ENCODE measurements around the gene ZNF436. TPM values are rescaled to one million over a fixed set of nuclear protein-coding genes. Genes with fewer than 3 reads are reported as not detected.
A peak's percentile ranks its signal among the peaks of the same experiment; 100 is the strongest.

Gene ZNF436
- total and polyA plus RNA-seq, 5 donors from 2014 or later: 2.1 to 5.2 (median 3.2) TPM

DNA sequence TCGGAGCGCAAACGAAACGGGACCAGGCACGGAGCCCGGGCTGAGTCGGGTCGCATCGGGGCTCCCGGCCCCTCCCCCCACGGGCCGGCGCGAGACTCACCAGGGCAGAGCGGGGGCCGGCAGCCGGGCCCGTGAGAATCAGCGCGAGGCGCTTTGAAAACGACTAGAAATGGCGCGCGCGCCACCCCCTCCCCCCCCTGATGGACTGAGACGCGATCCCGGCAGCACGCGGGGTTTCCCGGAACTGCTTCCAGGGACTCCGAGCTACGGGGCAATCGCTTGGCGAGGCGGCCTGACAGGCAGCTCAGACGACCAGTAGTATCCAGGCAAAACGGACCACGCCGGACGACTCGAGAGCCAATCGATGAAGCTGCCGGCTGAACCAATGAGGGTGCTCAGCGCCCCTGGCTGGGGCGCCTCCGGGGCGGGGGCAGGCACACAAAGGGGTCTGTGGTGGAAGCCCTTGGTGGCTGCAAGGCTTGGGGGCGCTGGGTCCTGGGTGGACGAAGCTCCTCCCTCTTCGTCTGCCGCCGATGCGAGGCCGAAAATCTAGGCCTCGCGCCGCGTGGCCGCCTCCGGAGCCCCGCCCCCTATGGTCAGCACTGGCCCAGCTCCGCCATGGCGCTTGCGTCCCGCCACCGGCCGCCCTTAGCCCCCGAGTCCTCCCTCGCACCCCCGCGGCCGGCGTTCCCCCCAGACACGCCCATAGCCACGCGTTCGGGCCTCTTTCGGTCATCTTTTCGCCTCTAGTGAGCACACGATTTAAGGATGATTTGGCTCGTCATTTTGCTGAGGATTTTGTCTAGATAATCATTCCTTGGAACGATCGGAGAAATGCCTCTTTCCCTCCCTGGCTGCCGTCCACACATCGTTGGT lies 25.3 kb downstream of the ZNF436 start, which contains the start of gene HNRNPR:
TSS of gene HNRNPR (minus strand) at position 174 of the 876 bp plus-strand sequence. CDS start 3,276 bp downstream, outside the sequence.
- H3K36me3 Mint-ChIP-seq: peaks cover 3% of the 10 kb centered on the region
- H3K27me3 ChIP-seq (ENCODE audit: control insufficient read depth, insufficient read depth, low read length): no peaks in the 10 kb centered on the region
- DNase-seq: peak; percentile 98 to 99 (median 99)
- peak within 1 kb of the TSS; percentile 86 for H3K27ac ChIP-seq (ENCODE audit: insufficient read depth, low read length, poor library complexity, severe bottlenecking)
- no peaks in the 10 kb centered on the region for H3K9me3 ChIP-seq (ENCODE audit: control insufficient read depth in 2 of 2, low read length in 2 of 2)
- H3K4me1 Mint-ChIP-seq: peaks cover 26 to 52% (median 39%) of the 10 kb centered on the region in 4 donors
- peaks cover 0 to 2% (median 0%) of the 10 kb centered on the region in 7 donors for H3K9me3 Mint-ChIP-seq
- H3K27ac Mint-ChIP-seq: peak within 1 kb of the TSS; percentile 95 to 98 (median 95)
- H3K36me3 ChIP-seq (ENCODE audit: control insufficient read depth, insufficient read depth, low read length): no peaks in the 10 kb centered on the region
- H3K27me3 Mint-ChIP-seq: peaks cover 9% of the 10 kb centered on the region
- H3K4me3 ChIP-seq (ENCODE audit: low read depth, low read length): peak within 1 kb of the TSS; percentile 97
- peak within 1 kb of the TSS; percentile 94 to 98 (median 96) for H3K4me3 Mint-ChIP-seq
- peaks cover 44% of the 10 kb centered on the region for H3K4me1 ChIP-seq (ENCODE audit: control insufficient read depth, insufficient read depth, low read length, poor library complexity, severe bottlenecking)
- peak; percentile 98 for ATAC-seq (ENCODE audit: low read depth in 2 of 2)

GRCh38 chr1:23343221-23344110 lies 26.2 kb downstream of the ZNF436 start:
- peaks cover 53% of the 10 kb centered on the region for H3K4me1 ChIP-seq (ENCODE audit: control insufficient read depth, insufficient read depth, low read length, poor library complexity, severe bottlenecking)
- ATAC-seq (ENCODE audit: low read depth in 2 of 2) (no peak), DNase-seq (peak in 2 of 3 donors; percentile 19 to 51)
- Mint-ChIP-seq H3K4me1 (peaks cover 26 to 60% (median 47%) of the 10 kb centered on the region in 4 donors), H3K36me3 (peaks cover 8% of the 10 kb centered on the region), H3K27ac (peak overlapping the region; percentile 74 to 95 (median 94)), H3K9me3 (peaks cover 0 to 2% (median 0%) of the 10 kb centered on the region in 7 donors), H3K4me3 (peak overlapping the region; percentile 88 to 98 (median 94)), H3K27me3 (peaks cover 8% of the 10 kb centered on the region)
- H3K27ac ChIP-seq (ENCODE audit: insufficient read depth, low read length, poor library complexity, severe bottlenecking): peak overlapping the region; percentile 86
- no peaks in the 10 kb centered on the region for H3K36me3 ChIP-seq (ENCODE audit: control insufficient read depth, insufficient read depth, low read length)
- no peaks in the 10 kb centered on the region for H3K27me3 ChIP-seq (ENCODE audit: control insufficient read depth, insufficient read depth, low read length)
- H3K4me3 ChIP-seq (ENCODE audit: low read depth, low read length): peak overlapping the region; percentile 97
- H3K9me3 ChIP-seq (ENCODE audit: control insufficient read depth in 2 of 2, low read length in 2 of 2): no peaks in the 10 kb centered on the region

DNA sequence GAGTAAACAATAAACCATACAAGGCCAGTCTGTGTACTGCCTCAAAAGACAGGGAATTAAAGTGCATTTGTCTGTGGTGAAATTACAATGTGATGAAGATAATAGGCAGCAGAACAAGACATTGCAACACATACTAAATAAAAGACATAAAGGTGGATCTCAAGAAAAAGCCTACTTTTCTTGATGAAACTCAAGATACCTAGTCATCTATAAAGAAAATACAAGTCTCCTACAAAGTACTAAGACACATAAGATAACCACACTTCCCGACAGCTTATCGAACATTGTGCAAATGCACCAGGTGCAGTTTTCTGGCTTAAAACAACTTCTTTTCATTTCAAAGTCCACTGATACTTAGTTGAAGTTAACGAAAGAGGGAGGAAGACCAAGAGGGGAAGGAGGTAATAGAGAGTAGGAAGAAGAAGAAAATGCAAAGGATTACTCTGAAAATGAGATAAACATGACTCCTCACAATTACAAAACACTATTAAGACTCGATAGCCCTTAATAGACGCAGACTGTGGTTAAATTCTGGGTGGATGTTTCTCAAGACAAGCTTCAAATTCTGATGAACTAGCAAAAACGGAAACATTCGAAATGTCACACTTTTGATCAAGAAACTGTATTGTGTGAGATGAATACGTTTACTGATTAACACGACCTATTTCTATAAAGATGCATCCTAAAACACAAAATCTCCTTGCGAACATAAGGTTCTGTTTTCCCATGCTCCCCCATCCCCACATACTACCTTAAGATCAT lies 27.5 kb downstream of the ZNF436 start:
- Histone ChIP-seq H3K4me3 (ENCODE audit: low read depth, low read length) (peak overlapping the region; percentile 97), H3K4me1 (ENCODE audit: control insufficient read depth, insufficient read depth, low read length, poor library complexity, severe bottlenecking) (peaks cover 61% of the 10 kb centered on the region), H3K27ac (ENCODE audit: insufficient read depth, low read length, poor library complexity, severe bottlenecking) (peak overlapping the region; percentile 86), H3K36me3 (ENCODE audit: control insufficient read depth, insufficient read depth, low read length) (peaks cover 11% of the 10 kb centered on the region), H3K9me3 (ENCODE audit: control insufficient read depth in 2 of 2, low read length in 2 of 2) (no peaks in the 10 kb centered on the region), H3K27me3 (ENCODE audit: control insufficient read depth, insufficient read depth, low read length) (no peaks in the 10 kb centered on the region)
- Mint-ChIP-seq H3K27ac (peak overlapping the region; percentile 3 to 94 (median 78)), H3K4me3 (peak overlapping the region; percentile 83 to 98 (median 90)), H3K36me3 (peaks cover 14% of the 10 kb centered on the region), H3K9me3 (peaks cover 0 to 2% (median 0%) of the 10 kb centered on the region in 7 donors), H3K27me3 (peaks cover 4% of the 10 kb centered on the region), H3K4me1 (peaks cover 30 to 74% (median 56%) of the 10 kb centered on the region in 4 donors)
- ATAC-seq (ENCODE audit: low read depth in 2 of 2) (no peak), DNase-seq (peak in 1 of 3 donors; percentile 58)

DNA sequence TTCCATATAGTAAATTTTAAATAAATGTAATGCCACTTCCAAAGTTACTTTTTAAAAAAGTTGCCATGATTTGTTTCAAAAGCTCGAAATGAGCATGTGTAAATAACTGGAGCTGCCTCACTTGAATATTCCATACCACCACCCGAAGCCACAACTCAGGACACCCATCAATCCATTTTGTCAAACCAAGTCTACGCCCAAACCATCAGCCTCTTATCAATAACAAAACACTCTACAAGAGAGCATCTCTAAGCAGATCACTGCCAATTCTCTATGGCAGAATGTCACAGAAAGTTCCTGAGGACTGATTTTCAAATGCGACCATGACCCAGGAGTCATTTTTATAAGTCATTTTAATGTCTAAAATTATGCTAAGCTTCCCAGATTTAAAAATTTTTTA lies 30.0 kb downstream of the ZNF436 start:
- H3K36me3 Mint-ChIP-seq: peaks cover 18% of the 10 kb centered on the region
- peak overlapping the region; percentile 39 to 92 (median 86) for H3K4me3 Mint-ChIP-seq
- H3K4me1 ChIP-seq (ENCODE audit: control insufficient read depth, insufficient read depth, low read length, poor library complexity, severe bottlenecking): peaks cover 55% of the 10 kb centered on the region
- H3K4me3 ChIP-seq (ENCODE audit: low read depth, low read length): peak overlapping the region; percentile 97
- H3K4me1 Mint-ChIP-seq: peaks cover 30 to 74% (median 53%) of the 10 kb centered on the region in 4 donors
- no peak overlapping the region for H3K27ac ChIP-seq (ENCODE audit: insufficient read depth, low read length, poor library complexity, severe bottlenecking)
- peak overlapping the region; percentile 27 to 94 (median 31) for H3K27ac Mint-ChIP-seq
- H3K27me3 ChIP-seq (ENCODE audit: control insufficient read depth, insufficient read depth, low read length): no peaks in the 10 kb centered on the region
- H3K27me3 Mint-ChIP-seq: peaks cover 4% of the 10 kb centered on the region
- peaks cover 26% of the 10 kb centered on the region for H3K36me3 ChIP-seq (ENCODE audit: control insufficient read depth, insufficient read depth, low read length)
- ATAC-seq (ENCODE audit: low read depth in 2 of 2): no peak
- H3K9me3 ChIP-seq (ENCODE audit: control insufficient read depth in 2 of 2, low read length in 2 of 2): no peaks in the 10 kb centered on the region
- no peaks in the 10 kb centered on the region for H3K9me3 Mint-ChIP-seq
- no peak for DNase-seq

DNA sequence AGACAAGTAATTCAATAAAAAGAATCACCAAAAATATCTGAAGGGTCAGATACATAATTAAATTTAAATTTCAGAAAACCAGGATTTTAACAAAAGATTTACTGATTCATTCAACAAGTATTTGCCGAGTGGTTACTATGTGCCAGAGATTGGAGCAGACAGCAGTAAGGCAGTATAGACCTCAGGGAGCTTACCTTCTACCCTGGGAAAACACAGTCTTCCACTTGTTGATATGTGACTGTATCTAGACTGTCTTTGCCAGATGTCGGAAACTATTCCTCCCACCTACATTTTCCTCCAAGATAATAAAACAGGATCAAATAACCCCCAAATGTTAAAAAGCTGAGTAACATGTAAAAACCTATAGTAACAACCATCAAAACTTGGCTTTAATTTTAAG lies 31.8 kb downstream of the ZNF436 start:
- Mint-ChIP-seq H3K4me3 (peak overlapping the region in 2 of 4 donors; percentile 13 to 28), H3K27me3 (peaks cover 4% of the 10 kb centered on the region), H3K36me3 (peaks cover 28% of the 10 kb centered on the region), H3K27ac (peak overlapping the region; percentile 27 to 86 (median 37)), H3K4me1 (peaks cover 30 to 69% (median 57%) of the 10 kb centered on the region in 4 donors), H3K9me3 (no peaks in the 10 kb centered on the region)
- ATAC-seq (ENCODE audit: low read depth in 2 of 2) (no peak), DNase-seq (no peak)
- H3K27ac ChIP-seq (ENCODE audit: insufficient read depth, low read length, poor library complexity, severe bottlenecking): no peak overlapping the region
- no peaks in the 10 kb centered on the region for H3K9me3 ChIP-seq (ENCODE audit: control insufficient read depth in 2 of 2, low read length in 2 of 2)
- peaks cover 41% of the 10 kb centered on the region for H3K36me3 ChIP-seq (ENCODE audit: control insufficient read depth, insufficient read depth, low read length)
- peaks cover 50% of the 10 kb centered on the region for H3K4me1 ChIP-seq (ENCODE audit: control insufficient read depth, insufficient read depth, low read length, poor library complexity, severe bottlenecking)
- H3K27me3 ChIP-seq (ENCODE audit: control insufficient read depth, insufficient read depth, low read length): no peaks in the 10 kb centered on the region
- peak overlapping the region; percentile 97 for H3K4me3 ChIP-seq (ENCODE audit: low read depth, low read length)

DNA sequence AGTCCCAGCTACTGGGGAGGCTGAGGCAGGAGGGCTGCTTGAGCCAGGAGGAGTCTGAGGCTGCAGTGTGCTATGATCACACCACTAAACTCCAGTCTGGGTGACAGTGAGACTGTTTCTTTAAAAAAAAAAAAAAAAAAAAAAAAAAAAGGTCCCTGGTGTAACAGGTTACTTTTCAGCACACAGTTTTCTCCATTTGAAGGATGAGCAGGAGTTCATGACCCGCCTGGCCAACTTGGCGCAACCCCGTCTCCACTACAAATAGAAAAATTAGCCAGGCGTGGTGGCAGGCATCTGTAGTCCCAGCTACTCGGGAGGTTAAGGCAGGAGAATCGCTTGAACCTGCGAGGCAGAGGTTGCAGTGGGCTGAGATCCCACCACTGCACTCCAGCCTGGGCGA lies 37.9 kb downstream of the ZNF436 start:
- no peaks in the 10 kb centered on the region for H3K9me3 Mint-ChIP-seq
- no peak for ATAC-seq (ENCODE audit: low read depth in 2 of 2)

DNA sequence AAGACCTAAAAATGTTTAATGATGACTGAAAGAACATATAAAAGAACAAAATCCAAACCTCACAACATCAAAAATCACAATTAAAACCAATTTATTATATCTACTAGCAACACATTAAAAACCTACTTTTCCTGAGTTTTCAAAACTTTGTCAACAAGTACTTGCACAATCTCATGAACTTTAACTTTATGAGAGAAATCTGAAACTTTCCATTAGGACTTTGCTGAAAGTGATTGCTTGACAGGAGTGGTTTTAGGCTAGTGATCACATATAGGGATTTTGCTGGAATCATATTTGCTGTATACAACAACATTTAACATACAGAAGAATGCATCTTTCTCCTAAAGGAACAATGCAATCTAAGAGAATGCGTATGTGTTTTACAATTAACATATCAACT lies 38.8 kb downstream of the ZNF436 start:
- Histone ChIP-seq H3K36me3 (ENCODE audit: control insufficient read depth, insufficient read depth, low read length) (peaks cover 88% of the 10 kb centered on the region), H3K9me3 (ENCODE audit: control insufficient read depth in 2 of 2, low read length in 2 of 2) (no peaks in the 10 kb centered on the region), H3K4me1 (ENCODE audit: control insufficient read depth, insufficient read depth, low read length, poor library complexity, severe bottlenecking) (no peaks in the 10 kb centered on the region), H3K4me3 (ENCODE audit: low read depth, low read length) (no peak overlapping the region), H3K27ac (ENCODE audit: insufficient read depth, low read length, poor library complexity, severe bottlenecking) (no peak overlapping the region), H3K27me3 (ENCODE audit: control insufficient read depth, insufficient read depth, low read length) (no peaks in the 10 kb centered on the region)
- peaks cover 15 to 44% (median 34%) of the 10 kb centered on the region in 4 donors for H3K4me1 Mint-ChIP-seq
- no peak for DNase-seq
- H3K27me3 Mint-ChIP-seq: no peaks in the 10 kb centered on the region
- H3K4me3 Mint-ChIP-seq: no peak overlapping the region
- H3K9me3 Mint-ChIP-seq: no peaks in the 10 kb centered on the region
- ATAC-seq (ENCODE audit: low read depth in 2 of 2): no peak
- H3K36me3 Mint-ChIP-seq: peaks cover 40% of the 10 kb centered on the region
- H3K27ac Mint-ChIP-seq: peak overlapping the region in 2 of 3 donors; percentile 26 to 31

More for the DNA sequence above, 37.9 kb downstream of the ZNF436 start:
- Histone ChIP-seq H3K36me3 (ENCODE audit: control insufficient read depth, insufficient read depth, low read length) (peaks cover 81% of the 10 kb centered on the region), H3K4me3 (ENCODE audit: low read depth, low read length) (no peak overlapping the region), H3K4me1 (ENCODE audit: control insufficient read depth, insufficient read depth, low read length, poor library complexity, severe bottlenecking) (no peaks in the 10 kb centered on the region), H3K27ac (ENCODE audit: insufficient read depth, low read length, poor library complexity, severe bottlenecking) (no peak overlapping the region), H3K9me3 (ENCODE audit: control insufficient read depth in 2 of 2, low read length in 2 of 2) (no peaks in the 10 kb centered on the region), H3K27me3 (ENCODE audit: control insufficient read depth, insufficient read depth, low read length) (no peaks in the 10 kb centered on the region)
- no peaks in the 10 kb centered on the region for H3K27me3 Mint-ChIP-seq
- DNase-seq: no peak
- no peak overlapping the region for H3K27ac Mint-ChIP-seq
- H3K36me3 Mint-ChIP-seq: peaks cover 34% of the 10 kb centered on the region
- peaks cover 15 to 44% (median 30%) of the 10 kb centered on the region in 4 donors for H3K4me1 Mint-ChIP-seq
- no peak overlapping the region for H3K4me3 Mint-ChIP-seq
